ENCODE results near the gene EML6. TPM values are rescaled to one million over a fixed set of nuclear protein-coding genes. Genes with fewer than 3 reads are reported as not detected.

EML6 gene
- total RNA-seq, 3 donors from 2014 or later (not counting 1 experiment from before 2014, with no cell fraction given) = 1.7 to 3.2 (median 2.4) TPM

- H3K4me1 Mint-ChIP-seq = peaks cover 0 to 5% of the 10 kb centered on the region in 2 donors
- WGBS (ENCODE audit: insufficient coverage) = 93% methylated on average over 1 of the region's 1 CpG
Observed at GRCh38 chr2:54704238-54704637, 19.2 kb upstream of the EML6 start.

GRCh38 chr2:54704688-54705605, 18.5 kb upstream of the EML6 start:
- intact Hi-C loops (cut with micrococcal nuclease) = loop anchor here (1.0 kb wide), 2 partner anchors 183 to 598 kb away; no protein-coding TSS in a partner anchor
- H3K27ac ChIP-seq (ENCODE audit: low read length) = no peak overlapping the region
- no peaks in the 10 kb centered on the region for H3K9me3 Mint-ChIP-seq
- peak; percentile 76 for TF ChIP-seq CTCF (IDR thresholded peaks at IDR 0.05)
- peaks cover 21% of the 10 kb centered on the region for H3K27me3 ChIP-seq (ENCODE audit: control insufficient read depth, insufficient read depth, low read length)
- 26% methylated on average over 2 of the region's 3 CpGs for WGBS (ENCODE audit: insufficient coverage)
- no peak overlapping the region for H3K27ac Mint-ChIP-seq
- ATAC-seq = peak; percentile 64 to 77 (median 73)
- peaks cover 15 to 38% of the 10 kb centered on the region in 2 donors for H3K27me3 Mint-ChIP-seq (ENCODE audit: low read depth in 2 of 2)
- H3K4me1 Mint-ChIP-seq = peaks cover 0 to 5% of the 10 kb centered on the region in 2 donors
- H3K9me3 ChIP-seq (ENCODE audit: control insufficient read depth, insufficient read depth, low read length) = no peaks in the 10 kb centered on the region
- peak in 1 of 2 donors; percentile 79 for DNase-seq
- H3K36me3 Mint-ChIP-seq = no peaks in the 10 kb centered on the region
- no peak overlapping the region for H3K4me3 ChIP-seq (ENCODE audit: low read length)
- H3K4me3 Mint-ChIP-seq = no peak overlapping the region
- no peaks in the 10 kb centered on the region for H3K36me3 ChIP-seq (ENCODE audit: control insufficient read depth, insufficient read depth, low read length)
- peaks cover 13% of the 10 kb centered on the region for H3K4me1 ChIP-seq (ENCODE audit: control insufficient read depth, insufficient read depth, low read length)

More at GRCh38 chr2:54704238-54704637, 19.2 kb upstream of the EML6 start:
- H3K4me3 Mint-ChIP-seq = no peak overlapping the region
- no peak for ATAC-seq
- H3K9me3 Mint-ChIP-seq = no peaks in the 10 kb centered on the region
- Histone ChIP-seq H3K4me3 (ENCODE audit: low read length) (no peak overlapping the region), H3K27ac (ENCODE audit: low read length) (no peak overlapping the region), H3K9me3 (ENCODE audit: control insufficient read depth, insufficient read depth, low read length) (no peaks in the 10 kb centered on the region), H3K27me3 (ENCODE audit: control insufficient read depth, insufficient read depth, low read length) (peaks cover 14% of the 10 kb centered on the region), H3K36me3 (ENCODE audit: control insufficient read depth, insufficient read depth, low read length) (no peaks in the 10 kb centered on the region), H3K4me1 (ENCODE audit: control insufficient read depth, insufficient read depth, low read length) (peaks cover 8% of the 10 kb centered on the region)
- DNase-seq = no peak
- H3K27ac Mint-ChIP-seq = no peak overlapping the region
- intact Hi-C loops (cut with micrococcal nuclease) = loop anchor here (1.0 kb wide), 2 partner anchors 182 to 597 kb away; no protein-coding TSS in a partner anchor
- H3K27me3 Mint-ChIP-seq (ENCODE audit: low read depth in 2 of 2) = peaks cover 11 to 37% of the 10 kb centered on the region in 2 donors
- no peak for TF ChIP-seq CTCF (IDR thresholded peaks at IDR 0.05)
- no peaks in the 10 kb centered on the region for H3K36me3 Mint-ChIP-seq

- ATAC-seq (no peak), DNase-seq (no peak)
- peaks cover 13% of the 10 kb centered on the region for H3K4me1 ChIP-seq (ENCODE audit: control insufficient read depth, insufficient read depth, low read length)
- Mint-ChIP-seq H3K4me1 (peaks cover 0 to 5% of the 10 kb centered on the region in 2 donors), H3K9me3 (no peaks in the 10 kb centered on the region), H3K4me3 (no peak overlapping the region), H3K27ac (no peak overlapping the region), H3K36me3 (no peaks in the 10 kb centered on the region), H3K27me3 (ENCODE audit: low read depth in 2 of 2) (peaks cover 20 to 31% of the 10 kb centered on the region in 2 donors)
- H3K36me3 ChIP-seq (ENCODE audit: control insufficient read depth, insufficient read depth, low read length) = no peaks in the 10 kb centered on the region
- WGBS (ENCODE audit: insufficient coverage) = 88% methylated on average over 1 of the region's 1 CpG
- TF ChIP-seq CTCF (IDR thresholded peaks at IDR 0.05) = no peak
- no peaks in the 10 kb centered on the region for H3K9me3 ChIP-seq (ENCODE audit: control insufficient read depth, insufficient read depth, low read length)
- H3K4me3 ChIP-seq (ENCODE audit: low read length) = no peak overlapping the region
- no peak overlapping the region for H3K27ac ChIP-seq (ENCODE audit: low read length)
- H3K27me3 ChIP-seq (ENCODE audit: control insufficient read depth, insufficient read depth, low read length) = peaks cover 24% of the 10 kb centered on the region
- intact Hi-C loops (cut with micrococcal nuclease) = no loop called here
Observed at GRCh38 chr2:54706622-54707021, 16.8 kb upstream of the EML6 start.
